ENCODE measurements around the gene SPAG16.

Gene SPAG16

DNA sequence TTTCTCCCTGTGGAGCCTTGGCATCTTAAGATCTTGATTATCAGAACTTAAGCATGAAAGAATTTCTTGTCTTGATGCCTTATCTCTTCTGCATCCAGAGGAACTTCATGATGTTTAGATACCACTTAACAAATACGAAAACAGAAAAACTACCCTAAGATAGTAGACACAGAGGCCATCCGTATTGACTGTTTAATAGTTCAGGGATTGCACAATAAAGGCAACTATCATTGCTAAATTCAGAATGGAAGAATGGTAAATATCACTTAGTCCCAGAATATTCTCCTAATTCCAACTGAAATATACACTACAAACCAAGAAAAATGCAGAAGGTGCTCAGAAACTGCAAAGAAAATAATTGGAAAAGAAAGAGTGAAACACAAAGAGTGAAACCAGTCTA lies 912.0 kb downstream of the SPAG16 start:
- DNase-seq: no peak

DNA sequence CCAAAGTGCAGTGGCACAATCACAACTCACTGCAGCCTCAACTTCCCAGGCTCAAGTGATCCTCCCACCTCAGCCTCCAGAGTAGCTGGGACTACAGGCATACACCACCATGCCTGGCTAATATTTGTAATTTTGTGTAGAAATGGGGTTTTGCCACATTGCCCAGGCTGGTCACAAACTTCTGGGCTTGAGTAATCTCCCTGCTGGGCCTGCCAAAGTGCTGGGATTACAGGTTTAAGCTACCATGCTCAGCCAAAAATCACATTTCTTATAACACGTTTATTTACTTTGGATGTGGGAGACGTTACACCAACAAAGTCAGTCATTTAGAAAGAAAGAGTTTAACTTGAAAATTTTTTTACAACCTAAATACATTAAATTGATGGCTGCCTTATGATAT lies 917.6 kb downstream of the SPAG16 start:
- DNase-seq: no peak

DNA sequence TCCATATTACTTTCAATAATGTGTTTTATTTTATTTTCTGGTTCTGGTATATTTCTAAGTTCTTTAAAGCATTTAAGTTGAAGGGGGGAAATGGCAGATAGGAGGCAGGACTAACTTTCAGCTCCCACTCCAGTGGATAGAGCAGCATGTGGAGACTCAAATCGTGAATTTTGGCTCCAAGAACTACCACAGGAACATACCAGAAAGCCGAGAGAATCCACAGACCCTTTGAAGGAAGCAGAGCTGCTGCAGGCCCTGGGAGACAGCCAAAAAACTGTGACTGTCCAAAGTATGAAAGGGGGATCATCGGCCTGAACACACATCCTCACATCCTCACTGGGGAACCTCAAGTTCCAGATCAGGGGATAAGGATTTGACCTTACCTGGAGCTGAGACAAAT lies 919.0 kb downstream of the SPAG16 start:
- DNase-seq: no peak

DNA sequence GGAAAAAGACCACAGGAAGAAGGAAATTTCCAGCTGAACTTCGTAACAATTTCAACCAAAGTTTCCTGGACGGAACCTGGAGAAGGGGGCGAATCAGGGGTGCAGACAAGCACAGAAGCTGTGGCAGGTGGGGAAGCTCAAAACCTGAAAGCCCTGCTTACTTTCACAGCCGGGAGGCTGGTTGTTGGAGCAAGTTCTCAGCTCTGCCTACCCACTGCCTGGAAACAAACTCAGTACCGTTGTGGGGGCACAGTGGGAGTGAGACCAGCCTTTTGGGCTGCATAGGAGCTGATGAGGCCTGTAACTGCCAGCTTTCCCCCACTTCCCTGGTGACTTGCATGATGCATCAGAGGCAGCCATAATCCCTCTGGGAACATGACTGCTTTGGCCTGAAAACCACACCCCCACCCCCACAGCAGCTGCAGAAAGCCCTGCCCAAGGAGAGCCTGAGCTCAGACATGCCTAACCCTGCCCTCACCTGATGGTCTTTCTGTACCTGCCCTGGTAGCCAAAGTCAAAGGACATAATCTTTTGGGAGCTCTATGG lies 919.6 kb downstream of the SPAG16 start:
- no peak for DNase-seq

DNA sequence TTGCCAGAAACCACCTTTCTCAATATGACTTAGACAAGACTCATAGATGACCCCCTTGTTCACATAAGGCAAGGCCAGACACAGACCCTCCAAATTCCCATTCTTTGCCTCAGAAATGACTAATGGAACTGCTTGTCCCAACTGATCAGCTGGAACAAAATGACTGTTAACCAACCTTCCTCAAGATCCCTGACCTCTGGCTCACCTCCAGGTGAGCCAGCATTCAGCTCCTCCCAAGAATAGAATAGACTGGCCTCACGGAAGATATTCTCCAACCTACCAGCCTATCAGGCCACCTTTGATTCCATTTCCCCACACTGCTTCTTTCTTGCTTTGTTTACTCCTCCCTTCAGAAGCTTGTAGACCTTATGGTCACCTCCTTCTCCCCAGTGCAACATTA lies 930.8 kb downstream of the SPAG16 start:
- DNase-seq: no peak

DNA sequence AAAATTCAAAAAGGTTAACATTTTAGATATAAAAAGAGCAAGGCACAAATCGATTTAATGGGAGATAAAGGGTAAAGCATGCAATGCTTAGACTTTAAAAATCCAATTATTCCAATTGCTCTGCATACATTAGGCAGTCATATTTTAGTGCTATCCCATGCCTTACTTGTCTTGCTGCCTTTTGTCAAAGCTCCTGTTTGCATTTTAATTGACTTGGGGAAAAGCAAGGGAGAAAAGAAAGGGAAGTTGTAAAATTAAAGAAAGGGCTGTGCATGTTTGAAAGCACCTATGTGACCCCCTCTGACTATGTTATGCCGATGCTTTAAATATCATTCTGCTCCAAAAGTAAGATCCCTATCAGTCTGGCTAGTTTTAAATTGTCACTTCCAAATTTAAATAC lies 932.9 kb downstream of the SPAG16 start:
- no peak for DNase-seq

DNA sequence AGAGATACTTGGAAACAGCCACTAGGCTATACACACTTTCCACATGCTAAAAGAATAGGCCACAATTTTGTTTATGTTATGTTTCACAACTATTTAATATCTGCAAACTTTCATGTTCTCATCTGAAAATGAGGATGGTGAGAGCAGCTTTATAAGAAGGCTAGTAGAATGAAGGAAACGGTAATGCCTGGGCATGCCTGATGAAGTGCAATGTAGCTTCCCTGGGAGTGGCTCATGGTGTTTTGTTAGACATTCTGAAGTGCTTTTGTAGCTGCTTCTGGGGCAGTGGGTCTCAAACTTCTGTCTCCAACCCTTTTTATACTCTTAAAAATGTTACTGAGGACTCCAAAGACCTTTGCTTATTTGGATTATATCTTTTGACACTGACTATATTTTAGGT lies 933.3 kb downstream of the SPAG16 start:
- no peak for DNase-seq

DNA sequence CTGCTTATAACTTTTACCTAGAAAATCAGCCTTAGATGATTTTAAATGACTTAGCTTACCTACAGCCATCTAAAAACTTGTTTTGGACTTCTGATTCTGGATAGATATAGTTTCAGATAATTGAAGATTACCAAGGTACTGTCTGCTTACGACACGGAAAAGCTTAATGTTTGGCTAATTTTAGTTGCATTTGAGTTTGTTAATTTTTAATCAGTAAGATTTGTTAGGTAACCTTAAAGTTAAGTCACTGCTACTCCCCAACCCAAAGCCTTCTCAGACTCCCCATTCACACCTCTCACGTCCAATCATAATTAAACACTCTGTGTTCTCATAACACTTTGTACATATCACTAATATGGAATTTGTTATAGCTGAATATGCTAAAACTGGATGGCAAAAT lies 936.0 kb downstream of the SPAG16 start:
- DNase-seq: no peak

DNA sequence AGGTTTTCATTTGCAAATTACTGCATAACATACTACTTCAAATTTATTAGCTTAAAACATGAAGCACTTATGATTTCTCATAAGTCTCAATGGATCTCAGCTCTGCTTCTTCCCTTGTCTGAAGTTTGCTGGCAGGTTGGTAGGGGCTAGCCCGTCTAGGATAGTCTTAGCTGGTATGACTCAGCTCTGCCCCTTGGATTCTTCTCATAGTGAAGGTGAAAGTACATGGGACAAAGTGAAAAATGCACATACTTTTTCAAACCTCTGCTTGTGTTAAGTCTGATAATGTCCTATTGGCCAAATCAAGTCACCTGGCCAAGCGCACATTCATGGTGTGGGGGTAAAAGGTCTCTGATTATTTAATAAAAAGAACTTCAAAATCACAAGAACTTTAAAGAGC lies 941.8 kb downstream of the SPAG16 start:
- no peak for DNase-seq

DNA sequence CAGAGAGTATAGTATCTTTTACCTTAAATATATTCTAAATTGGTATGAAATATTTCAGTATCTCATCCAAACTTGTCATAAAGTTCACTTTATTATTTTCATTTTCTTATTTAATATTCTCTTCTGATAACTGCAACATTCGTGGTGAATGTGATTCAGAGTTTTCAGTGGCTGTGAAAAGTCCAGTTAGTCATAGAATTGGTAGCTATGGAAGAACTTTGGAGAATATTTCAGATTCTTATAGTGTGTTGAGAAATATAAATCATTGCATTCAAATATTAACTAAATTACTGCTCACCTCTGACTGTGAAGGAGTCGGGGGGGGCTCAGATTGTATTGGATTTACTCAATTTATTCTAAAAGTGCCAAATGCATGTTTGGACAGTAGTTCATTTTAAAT lies 948.0 kb downstream of the SPAG16 start:
- DNase-seq: no peak

DNA sequence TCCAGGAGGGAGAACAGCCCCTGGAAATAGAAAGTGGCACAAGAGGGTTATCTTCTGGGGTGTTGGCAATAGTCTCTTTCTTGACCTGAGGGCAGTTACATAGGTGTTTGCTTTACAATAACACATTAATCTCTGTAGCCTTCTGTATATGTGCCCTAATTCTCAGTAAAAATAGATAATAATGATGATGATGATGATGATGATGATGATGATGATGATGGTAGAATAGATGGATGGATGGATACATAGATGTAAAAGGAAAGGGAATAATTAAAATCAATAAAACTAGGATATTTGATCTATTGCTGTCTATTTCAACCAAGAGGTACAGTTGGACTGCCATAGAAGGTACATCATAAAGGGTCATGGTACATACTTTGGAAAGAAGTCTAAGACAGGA lies 948.9 kb downstream of the SPAG16 start:
- no peak for DNase-seq

DNA sequence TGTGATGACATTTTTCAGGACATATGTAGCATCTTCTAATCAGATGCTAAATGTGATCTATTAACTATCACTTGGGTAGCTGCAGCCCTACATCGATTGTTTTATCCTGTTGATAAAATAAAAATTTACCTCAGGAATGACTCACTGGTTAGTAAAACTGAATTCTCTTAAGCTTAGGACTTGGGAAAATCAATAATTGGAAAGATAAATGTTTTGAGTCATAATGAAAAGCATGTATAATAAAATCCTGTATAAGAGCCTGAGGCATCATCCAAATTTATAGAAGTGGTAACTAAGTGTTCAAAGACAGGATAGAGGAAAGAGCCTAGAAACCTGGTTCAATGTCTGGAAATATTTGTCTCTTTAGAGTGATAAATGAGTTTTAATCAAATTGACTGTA lies 958.5 kb downstream of the SPAG16 start:
- DNase-seq: no peak

DNA sequence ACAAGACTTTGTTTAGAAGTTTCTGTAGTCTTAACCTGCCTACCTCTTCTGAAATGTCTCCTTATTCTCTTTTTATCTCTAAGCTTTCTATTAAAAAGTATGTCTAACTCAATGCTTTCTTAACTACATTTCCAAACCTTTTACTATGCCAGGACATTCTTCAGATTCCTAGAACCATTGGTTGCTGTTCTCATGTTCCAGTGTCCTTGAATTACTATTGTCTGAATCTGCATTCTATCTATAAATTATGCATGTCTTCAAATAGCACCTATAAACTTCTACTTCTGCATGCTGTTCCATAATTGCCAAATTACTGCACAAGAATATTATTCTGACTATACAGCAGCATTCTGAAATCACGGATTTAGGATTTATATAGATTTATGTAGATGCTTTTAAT lies 960.6 kb downstream of the SPAG16 start:
- no peak for DNase-seq

DNA sequence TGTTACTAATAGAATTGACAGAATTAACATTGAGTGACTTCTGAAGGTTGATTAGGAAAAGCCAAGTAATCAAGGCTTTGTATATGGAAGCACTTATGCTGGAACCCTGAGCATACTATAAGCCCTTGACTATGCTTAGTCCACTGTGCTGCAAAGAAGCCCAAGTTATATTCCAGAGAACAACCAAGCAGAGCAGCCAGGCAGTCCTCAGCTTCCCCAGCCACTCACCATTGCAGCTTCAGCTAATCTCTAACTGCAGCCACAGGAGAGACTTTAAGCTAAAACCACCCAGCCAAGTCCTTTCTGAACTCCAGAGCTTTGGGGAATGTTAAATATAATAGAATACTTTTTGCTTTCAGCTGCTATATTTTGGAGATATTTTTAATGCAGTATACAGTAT lies 962.2 kb downstream of the SPAG16 start:
- DNase-seq: no peak

DNA sequence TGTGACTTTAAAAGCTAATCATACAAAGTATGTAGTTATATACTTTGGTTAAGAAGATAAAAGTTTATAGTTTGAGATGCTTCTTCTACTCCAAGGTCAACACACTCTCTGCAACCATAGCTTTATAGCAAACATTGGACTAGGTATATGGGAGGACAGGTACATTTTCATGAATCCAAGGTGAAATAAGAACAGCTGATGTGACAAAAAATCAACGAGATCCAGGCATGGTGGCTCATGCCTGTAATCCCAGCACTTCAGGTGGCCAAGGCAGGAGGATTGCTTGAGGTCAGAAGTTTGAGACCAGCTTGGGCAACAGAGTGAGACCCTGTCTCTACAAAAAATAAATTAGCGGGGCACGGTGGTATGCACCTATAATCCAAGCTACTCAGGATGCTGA lies 963.3 kb downstream of the SPAG16 start:
- no peak for DNase-seq

DNA sequence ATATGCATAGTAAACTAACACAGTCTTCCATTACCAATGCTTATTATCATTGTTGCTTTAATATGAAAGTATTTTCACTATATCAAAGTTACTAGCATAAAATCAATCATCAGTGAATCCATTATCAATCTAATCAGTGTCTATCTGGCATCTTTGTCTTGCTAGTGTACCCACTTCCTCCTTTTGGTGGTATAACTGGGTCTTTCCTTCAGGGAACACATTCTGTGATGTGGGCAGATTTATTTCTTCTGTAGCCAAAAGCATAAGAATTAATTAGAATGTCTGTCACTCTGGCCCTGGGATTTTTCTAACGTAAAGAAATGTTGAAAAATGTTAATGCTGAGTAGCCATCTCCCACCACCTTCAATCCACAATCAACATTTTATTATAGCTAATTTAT lies 970.8 kb downstream of the SPAG16 start:
- DNase-seq: no peak

DNA sequence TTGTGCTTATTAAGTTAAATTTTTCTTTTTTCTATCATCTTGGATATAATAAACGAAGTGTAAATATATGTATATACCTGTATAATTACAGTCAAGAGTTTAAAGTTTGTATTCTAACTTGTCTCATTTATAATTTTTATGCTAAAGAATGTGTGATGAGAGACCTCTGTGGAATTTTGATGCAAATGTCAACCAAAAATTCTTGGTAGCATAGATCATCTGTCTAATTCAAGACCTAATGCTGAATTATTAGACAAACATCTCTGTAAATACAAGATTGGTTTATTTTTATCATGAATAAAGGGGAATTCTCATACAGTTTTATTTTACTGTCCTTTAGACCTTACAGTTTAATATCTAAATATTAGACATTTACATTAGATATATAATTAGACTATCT lies 977.4 kb downstream of the SPAG16 start:
- no peak for DNase-seq

DNA sequence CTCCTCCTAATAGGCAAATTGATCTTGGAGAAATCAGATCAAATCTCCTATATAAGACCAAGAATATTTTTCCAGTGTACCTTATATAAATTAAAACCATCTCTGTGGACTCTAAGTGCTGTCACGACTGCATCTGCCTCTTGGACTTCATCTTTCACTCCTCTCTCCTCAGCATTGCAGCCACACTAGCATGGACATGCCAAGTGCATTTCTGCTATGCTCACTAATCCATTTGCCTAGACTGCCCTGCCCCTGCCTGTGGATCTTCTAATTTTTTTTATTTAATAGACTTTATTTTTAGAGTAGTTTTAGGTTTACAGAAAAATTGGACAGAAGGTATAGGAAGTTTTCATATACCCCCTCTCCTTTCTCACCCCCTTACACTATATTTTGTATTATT lies 979.9 kb downstream of the SPAG16 start:
- no peak for DNase-seq

DNA sequence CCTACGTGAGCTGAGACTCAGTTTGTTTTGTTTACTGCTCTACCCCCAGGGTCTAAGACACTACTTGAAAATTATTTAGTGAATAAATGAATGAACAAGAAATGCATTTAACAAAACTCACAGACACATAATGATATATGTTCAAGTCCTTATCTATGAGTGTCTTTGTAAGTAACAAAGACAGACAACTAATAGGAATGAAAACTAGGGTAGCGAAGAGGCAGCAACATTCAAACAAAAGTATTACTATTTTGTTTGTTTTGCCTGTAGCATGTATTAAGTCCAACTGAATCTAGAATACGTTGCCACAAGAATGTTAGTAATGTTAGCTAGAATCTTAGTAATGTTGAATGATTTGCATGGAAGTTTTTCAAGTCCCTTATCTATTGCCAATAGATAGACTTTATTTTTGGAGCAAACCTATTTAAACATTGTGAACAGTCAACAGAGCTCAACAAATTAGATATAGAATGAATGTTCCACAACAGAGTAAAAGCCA lies 981.8 kb downstream of the SPAG16 start:
- no peak for DNase-seq

DNA sequence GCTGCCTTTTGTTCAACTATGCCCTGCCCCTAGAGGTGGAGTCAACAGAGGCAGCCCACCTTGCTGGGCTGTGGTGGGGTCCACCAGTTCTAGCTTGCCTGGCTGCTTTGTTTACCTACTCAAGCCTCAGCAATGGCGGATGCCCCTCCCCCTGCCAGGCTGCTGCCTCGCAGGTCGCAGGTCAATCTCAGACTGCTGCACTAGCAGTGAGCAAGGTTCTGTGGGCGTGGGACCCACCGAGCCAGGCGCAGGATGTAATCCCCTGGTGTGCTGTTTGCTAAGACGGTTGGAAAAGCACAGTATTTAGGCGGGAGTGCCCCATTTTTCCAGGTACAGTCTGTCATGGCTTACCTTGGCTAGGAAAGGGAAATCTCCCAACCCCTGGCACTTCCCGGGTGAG lies 993.6 kb downstream of the SPAG16 start:
- no peak for DNase-seq

DNA sequence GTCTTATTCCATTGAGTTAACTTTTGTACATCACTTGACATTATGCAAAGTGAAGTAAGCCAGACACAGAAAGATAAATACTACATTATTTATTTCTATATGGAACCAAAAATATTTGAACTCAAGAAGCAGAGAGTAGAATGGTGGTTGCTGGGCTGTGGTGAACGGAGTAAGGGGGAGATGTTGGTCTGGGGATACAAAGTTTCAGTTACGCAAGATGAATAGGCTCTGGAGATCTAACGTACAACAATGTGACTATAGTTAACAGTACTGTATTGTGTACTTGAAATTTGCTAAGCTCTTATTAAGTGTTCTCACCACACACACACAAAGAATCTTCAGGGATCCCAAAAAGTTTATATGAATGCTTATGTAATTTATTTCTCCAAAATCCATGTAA lies 1001.7 kb downstream of the SPAG16 start:
- DNase-seq: no peak

DNA sequence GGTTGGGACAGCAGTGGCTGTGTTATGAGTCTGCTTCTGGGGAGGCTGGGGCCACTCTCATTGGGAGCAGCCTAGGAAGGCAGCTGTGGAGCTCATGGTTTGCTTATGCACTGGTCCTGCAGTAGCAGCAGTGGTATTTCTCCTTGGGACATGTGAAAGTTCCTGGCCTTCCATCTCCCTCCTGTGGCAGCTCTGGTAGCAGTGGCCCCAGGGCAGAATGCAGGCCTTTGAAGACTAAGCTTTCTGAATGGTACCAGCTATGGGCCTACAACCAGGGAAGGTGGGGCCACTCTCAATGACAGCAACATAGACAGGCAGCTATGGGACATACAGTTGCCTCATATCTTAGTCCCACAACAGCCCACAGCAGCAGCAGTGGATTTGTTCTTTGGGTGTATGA lies 1009.3 kb downstream of the SPAG16 start:
- DNase-seq: no peak

DNA sequence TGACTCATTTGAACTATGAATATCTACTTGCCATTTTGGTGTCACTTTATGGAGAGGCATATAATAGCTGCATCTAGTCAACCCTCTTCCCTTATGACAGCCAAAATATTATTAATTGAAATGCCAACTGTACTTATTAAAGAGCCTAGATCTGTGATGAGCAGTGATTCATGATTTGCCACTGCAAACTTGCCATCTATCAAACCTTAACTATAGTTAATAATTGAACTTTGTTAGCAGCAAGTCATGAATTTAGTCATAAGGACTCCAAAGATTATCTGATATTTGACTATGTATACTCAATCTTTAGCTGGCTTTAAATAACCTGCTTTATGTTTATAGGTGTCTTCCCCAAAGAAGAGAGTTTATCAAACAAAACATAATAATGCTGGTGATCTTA lies 1010.2 kb downstream of the SPAG16 start:
- no peak for DNase-seq

DNA sequence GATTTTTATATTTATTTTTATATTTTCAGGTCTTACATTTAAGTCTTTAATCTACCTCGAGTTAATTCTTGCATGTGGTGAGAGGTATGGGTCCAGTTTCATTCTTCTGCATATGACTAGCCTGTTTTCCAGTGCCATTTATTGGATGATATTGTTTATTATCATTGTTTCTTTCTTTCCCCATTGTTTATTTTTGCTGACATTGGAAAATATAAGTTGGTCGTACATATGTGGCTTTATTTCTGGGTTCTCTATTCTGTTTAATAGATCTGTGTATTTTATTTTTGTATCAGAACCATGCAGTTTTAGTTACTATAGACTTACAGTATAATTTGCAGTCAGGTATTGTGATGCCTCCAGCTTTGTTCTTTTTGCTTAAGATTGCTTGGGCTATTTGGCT lies 1013.2 kb downstream of the SPAG16 start:
- DNase-seq: no peak

DNA sequence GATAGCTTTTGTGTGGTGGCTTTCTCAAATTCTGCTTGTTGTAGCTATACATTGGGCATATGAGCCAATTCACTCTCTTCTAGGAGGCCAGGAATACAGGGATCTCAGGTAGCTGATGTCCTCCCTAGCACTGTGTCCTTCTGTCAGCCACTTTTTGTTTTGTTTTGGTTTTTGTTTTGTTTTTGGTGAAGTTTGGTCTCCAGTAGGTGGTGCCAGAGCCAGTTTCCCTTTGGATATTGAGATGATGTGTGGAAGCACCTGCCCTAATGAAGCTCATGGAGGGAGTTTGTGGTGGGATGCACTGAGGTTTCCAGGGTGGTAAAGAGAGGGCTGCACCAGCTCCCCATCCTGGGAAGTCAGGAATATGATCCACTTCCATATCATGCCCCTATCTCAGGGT lies 1026.1 kb downstream of the SPAG16 start:
- DNase-seq: no peak

DNA sequence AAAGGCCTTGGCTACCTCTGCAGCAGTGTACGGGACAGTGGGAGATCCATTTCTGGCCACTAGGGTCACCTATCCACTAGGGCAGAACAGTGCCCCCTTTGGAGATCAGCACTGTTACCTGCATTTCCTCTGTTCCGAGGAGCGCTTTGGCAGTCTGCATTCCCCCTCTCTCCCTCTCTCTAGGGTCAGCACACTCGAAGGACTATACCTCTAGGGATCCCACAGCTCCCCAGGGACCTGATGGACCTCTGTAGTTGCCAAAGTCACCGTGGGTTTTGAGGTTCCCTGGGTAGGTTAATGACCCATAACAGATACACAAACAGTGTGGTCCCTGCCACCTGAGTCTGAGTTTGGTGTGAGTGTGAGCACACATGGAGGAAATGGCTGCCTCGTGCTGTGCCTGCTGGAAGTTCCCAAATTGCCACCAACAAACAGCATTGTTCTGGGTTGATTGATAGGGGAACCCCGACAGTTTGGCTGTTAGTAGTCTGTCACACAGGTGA lies 1026.8 kb downstream of the SPAG16 start:
- DNase-seq: no peak
